H1 (cell line): Measurements from ENCODE around the gene KAT2A. TPM values are rescaled to one million over a fixed set of nuclear protein-coding genes. Genes with fewer than 3 reads are reported as not detected.
A peak's percentile ranks its signal among the peaks of the same experiment; 100 is the strongest.

Experiments used
- CBX5 ChIP-seq: fragments of 300-800, 300-1000 bp; sonication (generic); IDR thresholded peaks from 2 replicates; pipeline ENCODE4 v1.7.1; 2016; ENCODE audit warnings: antibody characterized with exemption, low read length, low read depth
- CEBPB ChIP-seq: IDR thresholded peaks from 2 replicates; pipeline ENCODE4 v1.6.1; 2012; ENCODE audit warnings: low read depth, low read length
- CREB1 ChIP-seq: IDR thresholded peaks from 2 replicates; pipeline ENCODE4 v1.6.1; 2012; ENCODE audit warnings: inconsistent platforms
- CTBP2 ChIP-seq: IDR thresholded peaks from 2 replicates; pipeline ENCODE4 v1.7.0; 2011; ENCODE audit warnings: borderline replicate concordance, mild to moderate bottlenecking, moderate library complexity, mixed read lengths, low read length; ENCODE audit not compliant: insufficient read depth, insufficient read length
- EGR1 ChIP-seq: IDR thresholded peaks from 2 replicates; pipeline ENCODE4 v1.6.1; 2011; ENCODE audit warnings: low read depth, low read length, borderline replicate concordance
- HDAC2 ChIP-seq, 2 experiments: fragments of 300-600 bp in 1 of 2; sonication (generic) in 1 of 2; IDR thresholded peaks; 2 replicates each; pipeline ENCODE4 v1.6.1; 2011 to 2012; ENCODE audit warnings: low read depth in 2 of 2, low read length in 2 of 2, mild to moderate bottlenecking in 2 of 2, moderate library complexity in 2 of 2, borderline replicate concordance in 1 of 2, inconsistent platforms in 1 of 2
- HDAC6 ChIP-seq: IDR thresholded peaks from one replicate; pipeline ENCODE4 v1.7.1; 2012; ENCODE audit warnings: low read depth, mild to moderate bottlenecking, inconsistent platforms, low read length, moderate library complexity
- POU5F1 ChIP-seq: IDR thresholded peaks from 2 replicates; pipeline ENCODE4 v1.6.1; 2011; ENCODE audit warnings: low read depth, mild to moderate bottlenecking, low read length, moderate library complexity
- RNF2 ChIP-seq: fragments of 200-900, 300-1000 bp; sonication (generic); IDR thresholded peaks from 2 replicates; pipeline ENCODE4 v1.7.1; 2016; ENCODE audit warnings: borderline replicate concordance, low read depth, mild to moderate bottlenecking, antibody characterized with exemption, low read length; ENCODE audit not compliant: poor library complexity, severe bottlenecking; ENCODE audit errors: missing control alignments
- RXRA ChIP-seq: IDR thresholded peaks from 2 replicates; pipeline ENCODE4 v1.6.1; 2011; ENCODE audit warnings: low read depth, mild to moderate bottlenecking, low read length, moderate library complexity; ENCODE audit not compliant: insufficient read depth
- SIN3A ChIP-seq, 2 experiments: IDR thresholded peaks in 1 of 2; conservative IDR thresholded peaks in 1 of 2; 2 replicates each; pipeline ENCODE4 v1.6.1; 2011 to 2012; ENCODE audit warnings: low read length in 2 of 2, improper control_type of control experiment in 1 of 2, low read depth in 1 of 2, mild to moderate bottlenecking in 1 of 2
- SP1 ChIP-seq: IDR thresholded peaks from 2 replicates; pipeline ENCODE4 v1.6.1; 2011; ENCODE audit warnings: low read depth, low read length
- SP4 ChIP-seq: IDR thresholded peaks from 2 replicates; pipeline ENCODE4 v1.6.1; 2012; ENCODE audit warnings: low read length, inconsistent platforms
- SUZ12 ChIP-seq: fragments of 200-600 bp; sonication (generic); IDR thresholded peaks from 2 replicates; pipeline ENCODE4 v1.6.1; 2012; ENCODE audit warnings: mild to moderate bottlenecking, inconsistent platforms, low read length, moderate library complexity, mixed read lengths
- TAF1 ChIP-seq: IDR thresholded peaks from 2 replicates; pipeline ENCODE4 v1.6.1; 2011; ENCODE audit warnings: mild to moderate bottlenecking, low read depth, low read length
- TAF7 ChIP-seq: optimal IDR thresholded peaks from 2 replicates; pipeline ENCODE3; 2011; ENCODE audit warnings: low read depth, mild to moderate bottlenecking, inconsistent platforms, low read length, moderate library complexity, borderline replicate concordance
- TCF12 ChIP-seq: IDR thresholded peaks from 2 replicates; pipeline ENCODE4 v1.6.1; 2011; ENCODE audit warnings: low read depth, mild to moderate bottlenecking, low read length
- ZNF274 ChIP-seq: IDR thresholded peaks from 2 replicates; pipeline ENCODE4 v1.7.0; 2012; ENCODE audit warnings: low read length, borderline replicate concordance; ENCODE audit errors: extremely low read depth
- polyA plus RNA-seq, 7 experiments: library from polyadenylated mRNA; depleted of rRNA in 3 of 7; stranded (reverse) in 5 of 7; unstranded in 2 of 7; fragments of >200 nt in 5 of 7; fragments of 200-250 nt in 2 of 7; gene quantifications; 1 replicate in 5 of 7; 2 replicates in 1 of 7; 4 replicates in 1 of 7; pipeline versions ENCODE4 v1.2.1 to v1.2.3, GENCODE V29; 2011 to 2013; ENCODE audit warnings: missing spikeins in 2 of 7, mixed read lengths in 2 of 7
- total RNA-seq: library from RNA; stranded (reverse); fragmentation: NEBNext Ultra II Directional; extraction: Animal tissue kit (Norgen Biotek cat#: 25700); gene quantifications from 2 replicates; pipeline ENCODE4 v1.2.1, GENCODE V29; 2021
- TF ChIP-seq, protein P1 (sequence below): IDR thresholded peaks from 2 replicates; pipeline ENCODE4 v1.6.1; 2012; ENCODE audit warnings: inconsistent platforms
- TF ChIP-seq, protein P2 (sequence below): IDR thresholded peaks from 2 replicates; pipeline ENCODE4 v1.6.1; 2011; ENCODE audit warnings: low read depth, mild to moderate bottlenecking, low read length; ENCODE audit not compliant: insufficient read depth

KAT2A gene
- total and polyA plus RNA-seq, 2 of the 8 experiments (the other 6 are each of a cell fraction or from before 2014, with no cell fraction given): 34.2 to 40.1 TPM

DNA sequence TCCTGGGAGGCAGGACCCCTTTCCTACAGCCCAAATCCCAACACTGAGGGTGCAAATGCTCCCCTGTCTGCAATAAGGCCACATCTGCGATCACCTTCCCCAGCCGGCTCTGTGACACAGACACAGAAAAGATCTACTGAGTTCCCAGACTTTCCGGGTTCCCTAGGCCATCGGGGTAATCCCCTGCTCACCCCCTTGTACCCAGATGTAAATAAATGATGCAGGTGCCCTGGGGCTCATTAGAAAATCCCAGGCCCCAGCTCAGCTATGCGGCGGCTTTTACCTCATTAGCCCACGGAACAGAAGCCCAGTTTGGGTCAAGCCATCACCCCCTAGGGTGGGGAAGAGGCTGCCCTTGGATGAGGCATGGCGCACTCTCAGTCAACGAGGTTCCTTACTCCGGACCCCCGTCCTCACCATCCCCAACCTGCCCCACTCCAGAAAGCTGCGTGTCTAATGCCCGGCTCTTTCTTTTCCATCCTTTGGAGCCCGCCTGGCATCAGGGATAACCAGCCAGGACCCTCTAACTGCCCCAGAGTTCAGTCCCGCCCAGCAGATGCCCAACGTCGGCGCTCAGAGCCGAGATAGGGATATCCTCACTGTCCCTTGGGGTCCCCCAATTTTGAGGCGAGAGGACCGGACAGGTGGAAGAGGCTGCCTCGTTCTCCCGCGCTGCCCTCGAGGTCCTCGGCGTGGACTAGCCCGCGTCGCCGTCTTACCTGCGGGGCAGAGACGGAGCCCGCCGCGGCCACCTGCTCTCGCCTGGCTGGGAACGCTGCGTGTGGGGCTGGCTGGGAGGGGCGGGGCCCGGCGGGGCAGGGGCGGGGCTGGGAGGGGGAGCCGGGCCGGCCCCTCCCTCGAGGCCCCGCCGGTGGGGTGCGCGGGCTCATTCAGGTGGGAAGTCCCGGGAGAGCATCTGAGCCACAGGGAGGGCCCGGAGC lies 23.2 kb downstream of the KAT2A start, which contains the start of gene ZNF385C (continued):
- TF ChIP-seq TAF1 (0 out of 2 replicates have a peak, but pooled peaks have one; percentile 34), CTBP2 (no peak), SP1 (no peak), RNF2 (no peak), CEBPB (no peak), SP4 (no peak), CBX5 (no peak), CREB1 (no peak), POU5F1 (no peak), SUZ12 (no peak), RXRA (no peak), TAF7 (no peak), TCF12 (no peak), HDAC2 (IDR thresholded peaks at IDR 0.05; ENCODE audit: borderline replicate concordance in 1 of 2, low read depth in 2 of 2, low read length in 2 of 2) (no peak), EGR1 (no peak), SIN3A (conservative IDR thresholded peaks at IDR 0.05 in 1 of 2, IDR thresholded peaks at IDR 0.05 in 1 of 2; ENCODE audit: low read depth in 1 of 2, low read length in 2 of 2) (no peak), HDAC6 (no peak), ZNF274 (no peak)
- TF ChIP-seq, protein P1, sequence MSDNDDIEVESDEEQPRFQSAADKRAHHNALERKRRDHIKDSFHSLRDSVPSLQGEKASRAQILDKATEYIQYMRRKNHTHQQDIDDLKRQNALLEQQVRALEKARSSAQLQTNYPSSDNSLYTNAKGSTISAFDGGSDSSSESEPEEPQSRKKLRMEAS: peak; percentile 91
- TF ChIP-seq, protein P2, sequence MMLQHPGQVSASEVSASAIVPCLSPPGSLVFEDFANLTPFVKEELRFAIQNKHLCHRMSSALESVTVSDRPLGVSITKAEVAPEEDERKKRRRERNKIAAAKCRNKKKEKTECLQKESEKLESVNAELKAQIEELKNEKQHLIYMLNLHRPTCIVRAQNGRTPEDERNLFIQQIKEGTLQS: no peak
